ENCODE data around the gene SYNE2.

DNA sequence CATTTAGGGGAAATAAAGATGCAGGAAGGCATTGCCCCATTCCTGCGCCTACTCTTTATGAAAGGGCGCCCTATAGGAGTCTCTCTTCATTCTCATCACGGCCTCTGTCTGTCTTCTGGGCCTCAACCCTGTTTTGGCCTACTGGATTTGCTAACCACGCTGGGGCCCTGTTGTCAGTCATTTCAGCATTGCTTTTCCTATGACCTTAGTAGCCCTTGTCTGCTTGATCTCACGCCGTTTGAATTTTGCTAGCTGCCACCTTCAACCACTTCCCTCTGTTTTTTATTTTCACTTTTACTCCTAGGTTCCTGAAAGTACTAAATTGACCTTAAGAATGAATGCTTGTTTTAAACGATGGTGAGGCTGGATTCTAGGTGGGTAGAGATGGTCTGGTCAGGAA, 139.0 kb downstream of the SYNE2 start:
- TF ChIP-seq, protein P1, sequence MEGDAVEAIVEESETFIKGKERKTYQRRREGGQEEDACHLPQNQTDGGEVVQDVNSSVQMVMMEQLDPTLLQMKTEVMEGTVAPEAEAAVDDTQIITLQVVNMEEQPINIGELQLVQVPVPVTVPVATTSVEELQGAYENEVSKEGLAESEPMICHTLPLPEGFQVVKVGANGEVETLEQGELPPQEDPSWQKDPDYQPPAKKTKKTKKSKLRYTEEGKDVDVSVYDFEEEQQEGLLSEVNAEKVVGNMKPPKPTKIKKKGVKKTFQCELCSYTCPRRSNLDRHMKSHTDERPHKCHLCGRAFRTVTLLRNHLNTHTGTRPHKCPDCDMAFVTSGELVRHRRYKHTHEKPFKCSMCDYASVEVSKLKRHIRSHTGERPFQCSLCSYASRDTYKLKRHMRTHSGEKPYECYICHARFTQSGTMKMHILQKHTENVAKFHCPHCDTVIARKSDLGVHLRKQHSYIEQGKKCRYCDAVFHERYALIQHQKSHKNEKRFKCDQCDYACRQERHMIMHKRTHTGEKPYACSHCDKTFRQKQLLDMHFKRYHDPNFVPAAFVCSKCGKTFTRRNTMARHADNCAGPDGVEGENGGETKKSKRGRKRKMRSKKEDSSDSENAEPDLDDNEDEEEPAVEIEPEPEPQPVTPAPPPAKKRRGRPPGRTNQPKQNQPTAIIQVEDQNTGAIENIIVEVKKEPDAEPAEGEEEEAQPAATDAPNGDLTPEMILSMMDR (IDR thresholded peaks at IDR 0.05; ENCODE audit: insufficient read depth, low read length, poor library complexity, severe bottlenecking) = no peak
- no peak for TF ChIP-seq EZH2phosphoT487 (conservative IDR thresholded peaks at IDR 0.05; ENCODE audit: low read length)

All from SU-DHL-6 (cell line).